ENCODE results near the gene ACTR1B.

- TF ChIP-seq CTCF (IDR thresholded peaks at IDR 0.05) (no peak), ZFX (IDR thresholded peaks at IDR 0.05; ENCODE audit: borderline replicate concordance) (no peak)
These were observed 37.3 kb upstream of the ACTR1B start for GRCh38 chr2:97701186-97701585.

All from 22Rv1 (cell line).